ENCODE results near the gene FBXL7.

DNA sequence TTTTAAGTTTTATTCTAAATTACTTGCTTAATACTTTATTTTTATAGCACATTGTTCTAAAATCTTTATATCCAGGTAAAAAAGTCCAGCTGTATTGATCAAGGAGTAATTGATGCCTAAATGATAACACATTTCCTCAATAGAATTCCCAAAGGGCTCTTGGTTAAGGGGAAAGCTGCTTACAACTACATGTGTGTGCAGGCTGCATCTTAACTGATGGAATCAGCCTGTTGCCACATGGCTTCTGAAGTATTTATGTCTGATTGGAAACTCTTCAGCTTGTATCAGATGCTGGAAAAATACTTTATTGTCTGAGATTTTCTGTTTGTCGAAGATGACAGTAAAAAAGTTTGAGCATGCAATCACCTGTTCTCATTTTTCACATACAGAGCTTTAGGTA, 182.6 kb downstream of the FBXL7 start:
- TF ChIP-seq CTCF (optimal IDR thresholded peaks at IDR 0.05 in 1 of 3, IDR thresholded peaks at IDR 0.05 in 1 of 3, conservative IDR thresholded peaks at IDR 0.05 in 1 of 3; ENCODE audit: extremely low read depth in 1 of 3, insufficient read depth in 2 of 3, low read length in 3 of 3) (no peak), EZH2 (IDR thresholded peaks at IDR 0.05; ENCODE audit: low read length) (no peak)
